BLaER1 treated with 17β-estradiol and CSF1 and Interleukin-3, amounts not matched to agents 10 nM and 100 nM (cell line): Measurements from ENCODE around the gene MROH9.

Experiments
- H3K27ac ChIP-seq, 11 experiments: shearing (Covaris generic); formaldehyde crosslinking; 2 replicates each; pipeline ENCODE4 v1.8.1; 2022
- H3K27me3 ChIP-seq, 11 experiments: shearing (Covaris generic); formaldehyde crosslinking; 2 replicates each; pipeline ENCODE4 v1.8.1; 2022
- H3K36me3 ChIP-seq, 11 experiments: shearing (Covaris generic); formaldehyde crosslinking; 2 replicates each; pipeline ENCODE4 v1.8.1; 2022
- H3K4me1 ChIP-seq, 10 experiments: shearing (Covaris generic); formaldehyde crosslinking; 2 replicates each; pipeline ENCODE4 v1.8.1; 2022
- H3K4me2 ChIP-seq, 11 experiments: shearing (Covaris generic); formaldehyde crosslinking; 2 replicates each; pipeline ENCODE4 v1.8.1; 2022
- H3K4me3 ChIP-seq, 10 experiments: shearing (Covaris generic); formaldehyde crosslinking; 2 replicates each; pipeline ENCODE4 v1.8.1; 2022
- H3K9ac ChIP-seq, 11 experiments: shearing (Covaris generic); formaldehyde crosslinking; 2 replicates each; pipeline ENCODE4 v1.8.1; 2022
- H3K9me3 ChIP-seq, 11 experiments: shearing (Covaris generic); formaldehyde crosslinking; replicated peaks in 1 of 11; 2 replicates each; pipeline ENCODE4 v1.8.1; 2022
- H4K20me1 ChIP-seq, 11 experiments: shearing (Covaris generic); formaldehyde crosslinking; 2 replicates each; pipeline ENCODE4 v1.8.1; 2022
- Cebpa-rat ChIP-seq, 11 experiments: shearing (Covaris generic); IDR thresholded peaks; 2 replicates each; pipeline ENCODE4 v1.8.1; 2022

The MROH9 gene

GRCh38 chr1:170935231-170935630, at the start of gene MROH9:
MROH9 (plus strand) TSS chr1:170935534; CDS start chr1:170945557, 10,023 bp downstream.
- Histone ChIP-seq H3K4me2 (no peak within 1 kb of the TSS), H3K4me1 (peaks cover 0 to 11% (median 0%) of the 10 kb centered on the region in 10 experiments; a peak in 3 of 20 replicates), H4K20me1 (no peaks in the 10 kb centered on the region), H3K9me3 (peaks cover 0 to 13% (median 0%) of the 10 kb centered on the region in 11 experiments; a peak in 4 of 22 replicates), H3K4me3 (no peak within 1 kb of the TSS), H3K9ac (no peak within 1 kb of the TSS), H3K36me3 (no peaks in the 10 kb centered on the region), H3K27me3 (no peaks in the 10 kb centered on the region), H3K27ac (no peak within 1 kb of the TSS)
- no peak for TF ChIP-seq Cebpa-rat (IDR thresholded peaks at IDR 0.05)

GRCh38 chr1:170885551-170885950, 49.8 kb upstream of the MROH9 start:
- Histone ChIP-seq H3K4me2 (no peak overlapping the region), H3K27me3 (no peaks in the 10 kb centered on the region), H3K4me3 (no peak overlapping the region), H3K4me1 (peaks cover 0 to 6% (median 0%) of the 10 kb centered on the region in 10 experiments; a peak in 1 of 20 replicates), H3K27ac (no peak overlapping the region), H4K20me1 (no peaks in the 10 kb centered on the region), H3K9ac (no peak overlapping the region), H3K9me3 (no peaks in the 10 kb centered on the region), H3K36me3 (no peaks in the 10 kb centered on the region)
- TF ChIP-seq Cebpa-rat (IDR thresholded peaks at IDR 0.05) = no peak

- no peak for TF ChIP-seq Cebpa-rat (IDR thresholded peaks at IDR 0.05)
- Histone ChIP-seq H3K4me1 (peaks cover 0 to 6% (median 0%) of the 10 kb centered on the region in 10 experiments; a peak in 1 of 20 replicates), H3K27me3 (no peaks in the 10 kb centered on the region), H3K27ac (no peak overlapping the region), H3K4me3 (no peak overlapping the region), H3K9me3 (no peaks in the 10 kb centered on the region), H3K36me3 (no peaks in the 10 kb centered on the region), H3K9ac (no peak overlapping the region), H3K4me2 (no peak overlapping the region), H4K20me1 (no peaks in the 10 kb centered on the region)
Measured at GRCh38 chr1:170886460-170886859, 48.9 kb upstream of the MROH9 start.

GRCh38 chr1:170887726-170888125, 47.6 kb upstream of the MROH9 start:
- Histone ChIP-seq H3K27me3 (no peaks in the 10 kb centered on the region), H3K36me3 (no peaks in the 10 kb centered on the region), H3K4me3 (no peak overlapping the region), H3K27ac (no peak overlapping the region), H3K9me3 (no peaks in the 10 kb centered on the region), H4K20me1 (no peaks in the 10 kb centered on the region), H3K4me1 (0 out of 20 replicates have a peak, but pooled peaks cover 0 to 6% (median 0%) of the 10 kb centered on the region in 10 experiments), H3K9ac (no peak overlapping the region), H3K4me2 (no peak overlapping the region)
- TF ChIP-seq Cebpa-rat (IDR thresholded peaks at IDR 0.05) = no peak

GRCh38 chr1:170891872-170892271, 43.5 kb upstream of the MROH9 start:
- no peak overlapping the region for H3K27ac ChIP-seq
- H3K9ac ChIP-seq = no peak overlapping the region

GRCh38 chr1:170893655-170894297, 41.6 kb upstream of the MROH9 start:
- Histone ChIP-seq H3K4me2 (no peak overlapping the region), H3K4me3 (no peak overlapping the region), H3K27me3 (no peaks in the 10 kb centered on the region), H3K27ac (no peak overlapping the region), H3K36me3 (no peaks in the 10 kb centered on the region), H4K20me1 (no peaks in the 10 kb centered on the region), H3K9me3 (no peaks in the 10 kb centered on the region), H3K4me1 (no peaks in the 10 kb centered on the region), H3K9ac (no peak overlapping the region)
- TF ChIP-seq Cebpa-rat (IDR thresholded peaks at IDR 0.05) = no peak

More at GRCh38 chr1:170891872-170892271, 43.5 kb upstream of the MROH9 start:
- no peaks in the 10 kb centered on the region for H3K36me3 ChIP-seq
- no peak overlapping the region for H3K4me3 ChIP-seq
- no peak for TF ChIP-seq Cebpa-rat (IDR thresholded peaks at IDR 0.05)
- no peaks in the 10 kb centered on the region for H3K27me3 ChIP-seq
- H3K4me2 ChIP-seq = no peak overlapping the region
- H3K9me3 ChIP-seq = no peaks in the 10 kb centered on the region
- no peaks in the 10 kb centered on the region for H4K20me1 ChIP-seq
- no peaks in the 10 kb centered on the region for H3K4me1 ChIP-seq

- peaks cover 0 to 6% (median 0%) of the 10 kb centered on the region in 10 experiments; a peak in 6 of 20 replicates for H3K4me1 ChIP-seq
- no peak overlapping the region for H3K4me3 ChIP-seq
- no peak overlapping the region for H3K4me2 ChIP-seq
- TF ChIP-seq Cebpa-rat (IDR thresholded peaks at IDR 0.05) = no peak
- no peaks in the 10 kb centered on the region for H4K20me1 ChIP-seq
- no peaks in the 10 kb centered on the region for H3K9me3 ChIP-seq
- H3K36me3 ChIP-seq = no peaks in the 10 kb centered on the region
- H3K9ac ChIP-seq = no peak overlapping the region
- no peaks in the 10 kb centered on the region for H3K27me3 ChIP-seq
- no peak overlapping the region for H3K27ac ChIP-seq
Measured at GRCh38 chr1:170903961-170904360, 31.4 kb upstream of the MROH9 start.

GRCh38 chr1:170908942-170909341, 26.4 kb upstream of the MROH9 start:
- Histone ChIP-seq H3K27me3 (no peaks in the 10 kb centered on the region), H3K9ac (no peak overlapping the region), H3K4me1 (peaks cover 0 to 25% (median 11%) of the 10 kb centered on the region in 10 experiments; a peak in 12 of 20 replicates), H3K4me2 (peak overlapping the region in 3 of 11 experiments; percentile 5 to 27 (median 18); a peak in 2 of 22 replicates), H3K4me3 (no peak overlapping the region), H3K27ac (peak overlapping the region in 1 of 11 experiments; percentile 18; a peak in 1 of 22 replicates), H4K20me1 (no peaks in the 10 kb centered on the region), H3K9me3 (peaks cover 0 to under 1% (median 0%) of the 10 kb centered on the region in 11 experiments; a peak in 1 of 22 replicates), H3K36me3 (no peaks in the 10 kb centered on the region)
- TF ChIP-seq Cebpa-rat (IDR thresholded peaks at IDR 0.05) = no peak

GRCh38 chr1:170910273-170910672, 25.1 kb upstream of the MROH9 start:
- Histone ChIP-seq H3K9ac (no peak overlapping the region), H3K4me2 (peak overlapping the region in 7 of 11 experiments; percentile 6 to 58 (median 51); a peak in 12 of 22 replicates), H3K36me3 (no peaks in the 10 kb centered on the region), H3K27me3 (no peaks in the 10 kb centered on the region), H3K9me3 (peaks cover 0 to 10% (median 0%) of the 10 kb centered on the region in 11 experiments; a peak in 2 of 22 replicates), H4K20me1 (no peaks in the 10 kb centered on the region), H3K4me1 (peaks cover 0 to 25% (median 11%) of the 10 kb centered on the region in 10 experiments; a peak in 12 of 20 replicates), H3K27ac (peak overlapping the region in 5 of 11 experiments; percentile 8 to 69 (median 51); a peak in 10 of 22 replicates), H3K4me3 (no peak overlapping the region)
- no peak for TF ChIP-seq Cebpa-rat (IDR thresholded peaks at IDR 0.05)
